Uterus (tissue), 4 donors: ENCODE data around the gene HIC1. TPM values are rescaled to one million over a fixed set of nuclear protein-coding genes. Genes with fewer than 3 reads are reported as not detected.
"Not testable (repeated sequence)": the region's sequence is repeated elsewhere in the genome, so short reads cannot be mapped to it uniquely, and the experiment has no call there.

Source experiments
- DNase-seq, 2 donors: peaks; one replicate each; pipeline ENCODE4 v3.0.0-alpha.2; 2019 to 2020
- H3K27ac ChIP-seq, 2 donors: fragments of 200-600 bp; sonication (generic); 1 replicate in 1 of 2; 2 replicates in 1 of 2; pipeline ENCODE4 v1.5.1; 2016 to 2018
- H3K27me3 ChIP-seq, 2 donors: fragments of 200-600 bp; sonication (generic); one replicate each; pipeline ENCODE4 v1.5.1; 2018 to 2019; ENCODE audit warnings: control low read depth in 1 of 2
- H3K36me3 ChIP-seq, 2 donors: fragments of 200-600 bp; sonication (generic); one replicate each; pipeline ENCODE4 v1.5.1; 2019; ENCODE audit warnings: control low read depth in 1 of 2
- H3K4me1 ChIP-seq, 2 donors: fragments of 200-600 bp; sonication (generic); one replicate each; pipeline ENCODE4 v1.5.1; 2018 to 2019; ENCODE audit warnings: control low read depth in 1 of 2
- H3K4me3 ChIP-seq, 2 donors: fragments of 200-600 bp; sonication (generic); 1 replicate in 1 of 2; 2 replicates in 1 of 2; pipeline ENCODE4 v1.5.1; 2018 to 2019; ENCODE audit warnings: mild to moderate bottlenecking in 1 of 2
- H3K9me3 ChIP-seq, 2 donors: fragments of 200-600 bp; sonication (generic); one replicate each; pipeline ENCODE4 v1.5.1; 2019; ENCODE audit warnings: control low read depth in 1 of 2
- POLR2A ChIP-seq, 2 donors: fragments of 450-650 bp; IDR thresholded peaks; one replicate each; pipeline ENCODE4 v1.6.1; 2016; ENCODE audit warnings: antibody characterized with exemption in 2 of 2, mild to moderate bottlenecking in 1 of 2, moderate library complexity in 1 of 2
- intact Hi-C: fragments of 100-400 bp; cut with DNase I; formaldehyde crosslinking; loops from one replicate; pipeline ENCODE4 v1.15.1; 2023; ENCODE audit warnings: low total_unique reads
- total RNA-seq, 4 donors: library from RNA; depleted of rRNA in 3 of 4; stranded (reverse); fragments of >200 nt in 3 of 4; gene quantifications; one replicate each; pipeline versions ENCODE4 v1.1.0 to v1.2.4, GENCODE V29; 2014 to 2023
- TF ChIP-seq, protein P1 (sequence below), 4 experiments: fragments of 200-600 bp in 2 of 4; fragments of 450-650 bp in 2 of 4; sonication (generic) in 2 of 4; IDR thresholded peaks; one replicate each; pipeline ENCODE4 v1.5.1; 2016 to 2019; ENCODE audit warnings: antibody characterized with exemption in 4 of 4, mild to moderate bottlenecking in 2 of 4, moderate library complexity in 1 of 4
- donor health status: DM: yes; HTN: yes; CAD: no.

The HIC1 gene
- total RNA-seq, 4 donors from 2014 or later: 21.8 to 86.9 (median 54.2) TPM

DNA sequence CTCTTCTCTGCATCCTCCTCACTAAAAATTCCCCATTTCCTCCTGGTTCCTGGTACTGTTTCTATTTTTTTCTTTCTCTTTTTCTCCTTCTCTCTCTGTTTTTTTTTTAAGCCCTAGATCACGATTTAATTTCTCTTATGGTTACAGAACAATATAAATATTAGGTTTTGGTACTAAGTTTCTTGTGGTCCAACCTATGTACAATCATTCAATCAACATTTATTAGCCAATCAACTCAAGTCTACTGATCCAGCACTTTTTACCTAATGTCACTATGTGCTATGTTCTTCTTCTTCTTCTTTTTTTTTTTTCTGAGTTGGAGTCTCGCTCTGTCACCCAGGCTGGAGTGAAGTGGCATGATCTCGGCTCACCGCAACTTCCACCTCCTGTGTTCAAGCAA is 42.4 kb upstream of the HIC1 start:
- intact Hi-C loops: no loop called here
- no peaks in the 10 kb centered on the region for H3K9me3 ChIP-seq
- no peak overlapping the region for H3K4me3 ChIP-seq
- TF ChIP-seq, protein P1, sequence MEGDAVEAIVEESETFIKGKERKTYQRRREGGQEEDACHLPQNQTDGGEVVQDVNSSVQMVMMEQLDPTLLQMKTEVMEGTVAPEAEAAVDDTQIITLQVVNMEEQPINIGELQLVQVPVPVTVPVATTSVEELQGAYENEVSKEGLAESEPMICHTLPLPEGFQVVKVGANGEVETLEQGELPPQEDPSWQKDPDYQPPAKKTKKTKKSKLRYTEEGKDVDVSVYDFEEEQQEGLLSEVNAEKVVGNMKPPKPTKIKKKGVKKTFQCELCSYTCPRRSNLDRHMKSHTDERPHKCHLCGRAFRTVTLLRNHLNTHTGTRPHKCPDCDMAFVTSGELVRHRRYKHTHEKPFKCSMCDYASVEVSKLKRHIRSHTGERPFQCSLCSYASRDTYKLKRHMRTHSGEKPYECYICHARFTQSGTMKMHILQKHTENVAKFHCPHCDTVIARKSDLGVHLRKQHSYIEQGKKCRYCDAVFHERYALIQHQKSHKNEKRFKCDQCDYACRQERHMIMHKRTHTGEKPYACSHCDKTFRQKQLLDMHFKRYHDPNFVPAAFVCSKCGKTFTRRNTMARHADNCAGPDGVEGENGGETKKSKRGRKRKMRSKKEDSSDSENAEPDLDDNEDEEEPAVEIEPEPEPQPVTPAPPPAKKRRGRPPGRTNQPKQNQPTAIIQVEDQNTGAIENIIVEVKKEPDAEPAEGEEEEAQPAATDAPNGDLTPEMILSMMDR (IDR thresholded peaks at IDR 0.05): no peak
- TF ChIP-seq POLR2A (IDR thresholded peaks at IDR 0.05): no peak
- DNase-seq: no peak
- peak overlapping the region; percentile 45 to 71 for H3K27ac ChIP-seq
- H3K4me1 ChIP-seq: no peaks in the 10 kb centered on the region
- no peaks in the 10 kb centered on the region for H3K36me3 ChIP-seq
- H3K27me3 ChIP-seq: no peaks in the 10 kb centered on the region

DNA sequence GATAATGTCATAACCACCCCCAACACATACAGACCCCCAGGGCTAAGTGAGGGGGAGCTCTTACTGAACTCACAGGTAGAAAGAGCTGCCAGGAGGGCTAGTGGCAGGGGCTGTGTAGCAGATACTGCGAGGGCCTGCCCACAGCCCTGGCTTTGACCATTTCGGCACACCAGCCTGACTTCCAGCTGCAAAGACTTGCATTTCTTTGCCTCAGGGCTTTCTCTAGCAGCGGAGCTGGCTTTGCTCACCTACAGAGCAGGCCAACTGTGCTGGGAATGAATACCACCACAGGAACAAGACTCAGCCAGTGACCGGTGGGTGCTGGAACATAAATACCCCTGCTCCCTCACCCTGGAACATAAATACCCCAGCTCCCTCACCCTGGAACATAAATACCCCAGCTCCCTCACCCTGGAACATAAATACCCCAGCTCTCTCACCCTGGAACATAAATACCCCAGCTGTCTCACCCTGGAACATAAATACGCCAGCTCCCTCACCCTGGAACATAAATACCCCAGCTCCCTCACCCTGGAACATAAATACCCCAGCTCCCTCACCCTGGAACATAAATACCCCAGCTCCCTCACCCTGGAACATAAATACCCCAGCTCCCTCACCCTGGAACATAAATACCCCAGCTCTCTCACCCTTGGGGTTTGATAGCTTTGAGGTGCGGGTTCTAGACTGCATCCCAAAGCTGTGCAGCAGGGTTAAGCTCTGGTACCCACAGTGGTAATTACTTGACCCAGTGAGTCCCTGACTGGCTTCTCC is 41.5 kb upstream of the HIC1 start:
- intact Hi-C loops, DNase-seq, H3K27me3 ChIP-seq, H3K4me3 ChIP-seq, H3K9me3 ChIP-seq, H3K4me1 ChIP-seq, H3K27ac ChIP-seq, H3K36me3 ChIP-seq: not testable (repeated sequence)

DNA sequence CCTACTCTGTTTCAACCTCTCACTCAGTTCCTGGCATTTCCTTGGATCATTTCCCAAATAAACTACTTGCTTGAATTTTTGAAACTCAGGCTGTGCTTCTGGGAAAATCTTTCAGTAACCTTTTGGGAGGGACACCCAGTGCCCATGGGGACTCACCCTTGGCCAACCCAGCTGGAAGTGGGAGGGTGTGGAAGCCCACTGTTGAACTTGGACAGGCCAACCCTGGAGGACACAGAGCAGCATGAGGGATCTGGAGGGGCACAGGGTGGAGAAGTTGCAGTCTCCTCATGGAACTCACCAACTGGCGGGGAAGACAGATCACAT is 40.9 kb upstream of the HIC1 start:
- no peaks in the 10 kb centered on the region for H3K36me3 ChIP-seq
- TF ChIP-seq, protein P1 (IDR thresholded peaks at IDR 0.05): no peak
- no peak for TF ChIP-seq POLR2A (IDR thresholded peaks at IDR 0.05)
- no peaks in the 10 kb centered on the region for H3K27me3 ChIP-seq
- intact Hi-C loops: no loop called here
- H3K9me3 ChIP-seq: no peaks in the 10 kb centered on the region
- no peak for DNase-seq
- no peaks in the 10 kb centered on the region for H3K4me1 ChIP-seq
- no peak overlapping the region for H3K27ac ChIP-seq
- H3K4me3 ChIP-seq: no peak overlapping the region

DNA sequence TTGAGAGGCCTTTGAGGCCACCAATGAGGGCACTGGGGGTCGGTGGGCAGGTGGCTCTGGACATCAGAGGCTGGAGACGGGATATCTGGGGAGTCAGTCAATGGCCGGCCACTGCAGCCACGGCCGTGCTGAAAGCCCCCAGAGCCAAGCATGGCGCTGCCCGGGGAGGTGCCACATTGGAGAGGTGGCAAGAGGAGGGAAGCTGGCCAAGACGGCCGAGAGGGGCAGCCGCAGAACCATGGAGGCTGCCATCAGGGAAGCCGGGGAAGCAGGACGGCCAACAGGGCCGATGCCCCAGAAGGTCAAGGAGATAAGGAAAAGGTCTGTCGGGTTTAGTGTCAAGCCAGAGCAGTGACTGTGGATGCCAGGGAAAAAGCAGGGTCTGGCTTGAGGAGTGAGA is 39.6 kb upstream of the HIC1 start:
- intact Hi-C loops: no loop called here
- H3K27ac ChIP-seq: no peak overlapping the region
- no peak overlapping the region for H3K4me3 ChIP-seq
- no peaks in the 10 kb centered on the region for H3K27me3 ChIP-seq
- H3K4me1 ChIP-seq: no peaks in the 10 kb centered on the region
- no peak for DNase-seq
- H3K9me3 ChIP-seq: no peaks in the 10 kb centered on the region
- H3K36me3 ChIP-seq: no peaks in the 10 kb centered on the region
- TF ChIP-seq POLR2A (IDR thresholded peaks at IDR 0.05): no peak
- TF ChIP-seq, protein P1 (IDR thresholded peaks at IDR 0.05): no peak

DNA sequence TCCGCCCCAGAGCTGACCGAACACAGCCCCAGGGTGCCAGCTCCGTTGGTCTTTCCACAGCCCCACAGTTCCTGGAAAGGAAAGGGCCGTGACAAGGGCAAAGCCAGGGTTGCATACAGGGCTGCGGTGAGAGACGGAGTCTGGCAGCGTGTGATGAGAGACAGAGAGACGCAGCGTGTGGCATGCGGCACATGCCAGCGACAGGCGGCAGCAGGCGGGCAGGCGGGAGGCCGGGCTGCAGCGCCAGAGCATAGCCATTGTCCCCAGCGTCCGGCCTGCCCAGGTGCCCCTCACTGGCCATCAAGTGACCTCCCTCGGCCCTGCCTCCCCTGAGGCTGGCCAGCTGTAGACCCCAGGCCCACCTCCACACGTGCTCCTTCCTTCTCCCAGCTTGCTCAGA is 38.4 kb upstream of the HIC1 start:
- intact Hi-C loops: no loop called here
- Histone ChIP-seq H3K27ac (no peak overlapping the region), H3K4me3 (no peak overlapping the region), H3K36me3 (no peaks in the 10 kb centered on the region), H3K4me1 (no peaks in the 10 kb centered on the region), H3K9me3 (no peaks in the 10 kb centered on the region), H3K27me3 (no peaks in the 10 kb centered on the region)
- no peak for DNase-seq
- TF ChIP-seq, protein P1 (IDR thresholded peaks at IDR 0.05): no peak
